H1 (cell line): ENCODE measurements around the gene TGFB2. TPM values are rescaled to one million over a fixed set of nuclear protein-coding genes. Genes with fewer than 3 reads are reported as not detected.

Experiments used
- CTCF ChIA-PET: fragments of 300-600 bp; sonication (Branson Sonifier 250); formaldehyde crosslinking; loops from one replicate; lab custom pipeline; 2021; ENCODE audit not compliant: partially characterized antibody; lab: Charles Lee
- POLR2A ChIA-PET: fragments of 300-600 bp; sonication (Branson Sonifier 250); formaldehyde crosslinking; loops from one replicate; lab custom pipeline; 2021; ENCODE audit warnings: inconsistent platforms; ENCODE audit not compliant: partially characterized antibody; lab: Charles Lee
- DNase-seq, 2 experiments: peaks; one replicate each; pipeline versions ENCODE4 v3.0.0 to v3.0.0-alpha.2; 2010 to 2022; ENCODE audit warnings: low spot score in 2 of 2, low read depth in 1 of 2, mixed read lengths in 1 of 2
- FAIRE-seq: peaks from 2 replicates; lab custom pipeline; 2011; peaks lifted over from hg19 to GRCh38; lab: Jason Lieb, UNC
- H2AFZ ChIP-seq: 2 replicates; pipeline ENCODE4 v1.8.1; 2012; ENCODE audit warnings: low read length, inconsistent platforms
- H2AK5ac ChIP-seq: 2 replicates; pipeline ENCODE4 v1.6.1; 2013; ENCODE audit warnings: low read depth, low read length
- H2BK120ac ChIP-seq: replicated peaks from 2 replicates; pipeline ENCODE3; 2013; ENCODE audit warnings: low read depth, low read length, inconsistent platforms
- H2BK12ac ChIP-seq: 2 replicates; pipeline ENCODE4 v1.6.1; 2013; ENCODE audit warnings: low read depth, low read length
- H2BK15ac ChIP-seq: 2 replicates; pipeline ENCODE4 v1.6.1; 2013; ENCODE audit warnings: low read length
- H2BK20ac ChIP-seq: 2 replicates; pipeline ENCODE4 v1.6.1; 2013; ENCODE audit warnings: low read length
- H2BK5ac ChIP-seq: 2 replicates; pipeline ENCODE4 v1.6.1; 2013; ENCODE audit warnings: low read depth, low read length
- H3K14ac ChIP-seq: 2 replicates; pipeline ENCODE4 v1.6.1; 2013; ENCODE audit warnings: inconsistent platforms; ENCODE audit not compliant: insufficient read length
- H3K18ac ChIP-seq: 2 replicates; pipeline ENCODE4 v1.6.1; 2013; ENCODE audit warnings: low read length; ENCODE audit errors: extremely low read depth
- H3K23ac ChIP-seq: 2 replicates; pipeline ENCODE4 v1.6.1; 2013; ENCODE audit warnings: inconsistent platforms; ENCODE audit not compliant: insufficient read length
- H3K23me2 ChIP-seq: 2 replicates; pipeline ENCODE4 v1.6.1; 2013; ENCODE audit warnings: low read depth, low read length
- H3K27ac ChIP-seq: 2 replicates; pipeline ENCODE4 v1.6.1; 2011; ENCODE audit warnings: low read depth, low read length, inconsistent platforms
- H3K27me3 ChIP-seq, 4 experiments: replicated peaks in 1 of 4; 1 replicate in 1 of 4; 2 replicates in 3 of 4; pipeline versions ENCODE4 v1.6.1 to v1.8.1; 2011 to 2013; ENCODE audit warnings: low read length in 3 of 4, mild to moderate bottlenecking in 3 of 4, inconsistent platforms in 2 of 4, mixed read lengths in 2 of 4, moderate library complexity in 1 of 4; ENCODE audit not compliant: control insufficient read depth in 3 of 4, insufficient read depth in 3 of 4; ENCODE audit errors: extremely low read depth in 1 of 4
- H3K36me3 ChIP-seq, 4 experiments: 2 replicates each; pipeline versions ENCODE4 v1.6.1 to v1.8.1; 2011 to 2013; ENCODE audit warnings: mild to moderate bottlenecking in 4 of 4, low read length in 3 of 4, moderate library complexity in 2 of 4, control low read depth in 1 of 4, inconsistent platforms in 1 of 4; ENCODE audit not compliant: insufficient read depth in 4 of 4, control insufficient read depth in 2 of 4
- H3K4ac ChIP-seq: replicated peaks from 2 replicates; pipeline ENCODE3; 2013; ENCODE audit warnings: low read length, low read depth, mixed read lengths, inconsistent platforms; ENCODE audit not compliant: insufficient read length
- H3K4me1 ChIP-seq, 4 experiments: replicated peaks in 1 of 4; 1 replicate in 1 of 4; 2 replicates in 3 of 4; pipeline versions ENCODE4 v1.6.1 to v1.8.1; 2011 to 2013; ENCODE audit warnings: low read length in 3 of 4, inconsistent platforms in 2 of 4, mixed read lengths in 1 of 4; ENCODE audit not compliant: insufficient read depth in 4 of 4, control insufficient read depth in 3 of 4
- H3K4me2 ChIP-seq, 2 experiments: 2 replicates each; pipeline versions ENCODE4 v1.6.1 to v1.8.1; 2011 to 2013; ENCODE audit warnings: low read depth in 2 of 2, low read length in 2 of 2, control low read depth in 1 of 2, inconsistent platforms in 1 of 2, mild to moderate bottlenecking in 1 of 2; ENCODE audit not compliant: insufficient read depth in 1 of 2
- H3K4me3 ChIP-seq, 4 experiments: fragments of 200-600, 300-600 bp in 1 of 4; sonication (generic), shearing (Covaris generic), sonication (Bioruptor Twin) in 1 of 4; 2 replicates each; pipeline versions ENCODE4 v1.5.1 to v1.8.1; 2011 to 2016; ENCODE audit warnings: low read length in 4 of 4, low read depth in 3 of 4, control low read depth in 2 of 4, inconsistent platforms in 2 of 4, mild to moderate bottlenecking in 2 of 4, mixed read lengths in 1 of 4, moderate library complexity in 1 of 4; ENCODE audit not compliant: insufficient read depth in 2 of 4; ENCODE audit errors: extremely low read depth in 1 of 4
- H3K56ac ChIP-seq: replicated peaks from 2 replicates; pipeline ENCODE3; 2013; ENCODE audit warnings: low read depth, mild to moderate bottlenecking, mixed read lengths, low read length, inconsistent platforms; ENCODE audit not compliant: insufficient read length
- H3K79me1 ChIP-seq: 2 replicates; pipeline ENCODE4 v1.6.1; 2013; ENCODE audit warnings: low read depth, low read length, control low read depth
- H3K79me2 ChIP-seq, 2 experiments: 2 replicates each; pipeline versions ENCODE4 v1.6.1 to v1.8.1; 2012 to 2013; ENCODE audit warnings: low read length in 2 of 2, mild to moderate bottlenecking in 2 of 2, inconsistent platforms in 1 of 2; ENCODE audit not compliant: insufficient read depth in 2 of 2, control insufficient read depth in 1 of 2
- H3K9ac ChIP-seq, 4 experiments: replicated peaks in 1 of 4; 1 replicate in 1 of 4; 2 replicates in 3 of 4; pipeline versions ENCODE4 v1.6.1 to v1.8.1; 2011 to 2013; ENCODE audit warnings: low read depth in 3 of 4, low read length in 3 of 4, control low read depth in 2 of 4, mild to moderate bottlenecking in 2 of 4, moderate library complexity in 2 of 4, inconsistent platforms in 1 of 4; ENCODE audit errors: extremely low read depth in 1 of 4
- H3K9me3 ChIP-seq, 2 experiments: 2 replicates each; pipeline versions ENCODE4 v1.6.1 to v1.8.1; 2012 to 2013; ENCODE audit warnings: mild to moderate bottlenecking in 2 of 2, moderate library complexity in 2 of 2, control low read depth in 1 of 2, inconsistent platforms in 1 of 2, low read depth in 1 of 2, low read length in 1 of 2, mixed read lengths in 1 of 2; ENCODE audit not compliant: insufficient read depth in 2 of 2
- H4K20me1 ChIP-seq, 2 experiments: replicated peaks in 1 of 2; 2 replicates each; pipeline versions ENCODE3 to v1.8.1; 2011 to 2013; ENCODE audit warnings: inconsistent platforms in 2 of 2, low read length in 2 of 2, mild to moderate bottlenecking in 1 of 2; ENCODE audit not compliant: insufficient read depth in 2 of 2, control insufficient read depth in 1 of 2
- H4K5ac ChIP-seq: 2 replicates; pipeline ENCODE4 v1.6.1; 2013; ENCODE audit warnings: low read length, low read depth, mixed read lengths, inconsistent platforms; ENCODE audit not compliant: insufficient read length
- H4K8ac ChIP-seq: 2 replicates; pipeline ENCODE4 v1.8.0; 2013; ENCODE audit warnings: mild to moderate bottlenecking, moderate library complexity, low read length, inconsistent platforms; ENCODE audit not compliant: insufficient read depth; ENCODE audit errors: extremely low read depth
- H4K91ac ChIP-seq: replicated peaks from 2 replicates; pipeline ENCODE3; 2013; ENCODE audit warnings: low read length, mixed read lengths, inconsistent platforms; ENCODE audit not compliant: insufficient read length
- BCL11A ChIP-seq, 2 experiments: IDR thresholded peaks; one replicate each; pipeline ENCODE4 v1.6.1; 2011; ENCODE audit warnings: low read depth in 2 of 2, low read length in 2 of 2, mild to moderate bottlenecking in 2 of 2
- GTF2F1 ChIP-seq: IDR thresholded peaks from 2 replicates; pipeline ENCODE4 v1.6.1; 2012; ENCODE audit warnings: low read depth, low read length, improper control_type of control experiment, borderline replicate concordance
- HDAC6 ChIP-seq: IDR thresholded peaks from one replicate; pipeline ENCODE4 v1.7.1; 2012; ENCODE audit warnings: low read depth, mild to moderate bottlenecking, inconsistent platforms, low read length, moderate library complexity
- KDM1A ChIP-seq: fragments of 200-600, 300-600 bp; sonication (generic); IDR thresholded peaks from 2 replicates; pipeline ENCODE4 v1.7.1; 2016; ENCODE audit warnings: mild to moderate bottlenecking, low read length, borderline replicate concordance
- KDM4A ChIP-seq: IDR thresholded peaks from one replicate; pipeline ENCODE4 v1.7.1; 2012; ENCODE audit warnings: low read depth, mild to moderate bottlenecking, moderate library complexity, low read length, inconsistent platforms; ENCODE audit not compliant: severe bottlenecking
- POLR2AphosphoS5 ChIP-seq: IDR thresholded peaks from 2 replicates; pipeline ENCODE4 v1.6.1; 2011; ENCODE audit warnings: low read depth, low read length
- RBBP5 ChIP-seq: IDR thresholded peaks from 2 replicates; pipeline ENCODE4 v1.7.1; 2012; ENCODE audit warnings: low read depth, mild to moderate bottlenecking, inconsistent platforms, low read length, moderate library complexity, borderline replicate concordance
- SIX5 ChIP-seq: IDR thresholded peaks from 2 replicates; pipeline ENCODE4 v1.6.1; 2011; ENCODE audit warnings: mild to moderate bottlenecking, low read depth, low read length
- SRF ChIP-seq: IDR thresholded peaks from 2 replicates; pipeline ENCODE4 v1.6.1; 2011; ENCODE audit warnings: mild to moderate bottlenecking, low read depth, low read length, moderate library complexity
- ZNF274 ChIP-seq: IDR thresholded peaks from 2 replicates; pipeline ENCODE4 v1.7.0; 2012; ENCODE audit warnings: low read length, borderline replicate concordance; ENCODE audit errors: extremely low read depth
- WGBS, 2 experiments: shearing (Covaris generic) in 1 of 2; methylation state at CpG; one replicate each; pipeline versions ENCODE4 v1.1.6 to v1.1.7; 2013 to 2015; ENCODE audit warnings: low lambda C conversion rate in 2 of 2, mixed read lengths in 2 of 2, inconsistent platforms in 1 of 2, low coverage in 1 of 2, missing lambda C conversion rate in 1 of 2; ENCODE audit not compliant: insufficient replicate concordance in 2 of 2, insufficient coverage in 1 of 2, insufficient read length in 1 of 2; ENCODE audit errors: extremely low coverage in 1 of 2, missing lambda C conversion rate in 1 of 2; 5-methylcytosine and 5-hydroxymethylcytosine counted together
- polyA plus RNA-seq, 7 experiments: library from polyadenylated mRNA; depleted of rRNA in 3 of 7; stranded (reverse) in 5 of 7; unstranded in 2 of 7; fragments of >200 nt in 5 of 7; fragments of 200-250 nt in 2 of 7; gene quantifications; 1 replicate in 5 of 7; 2 replicates in 1 of 7; 4 replicates in 1 of 7; pipeline versions ENCODE4 v1.2.1 to v1.2.3, GENCODE V29; 2011 to 2013; ENCODE audit warnings: missing spikeins in 2 of 7, mixed read lengths in 2 of 7
- total RNA-seq: library from RNA; stranded (reverse); fragmentation: NEBNext Ultra II Directional; extraction: Animal tissue kit (Norgen Biotek cat#: 25700); gene quantifications from 2 replicates; pipeline ENCODE4 v1.2.1, GENCODE V29; 2021
- TF ChIP-seq, protein P1 (sequence below), 3 experiments: IDR thresholded peaks; 1 replicate in 2 of 3; 2 replicates in 1 of 3; pipeline versions ENCODE4 v1.5.1 to v1.6.1; 2011; ENCODE audit warnings: low read length in 3 of 3, mild to moderate bottlenecking in 3 of 3, inconsistent platforms in 2 of 3, low read depth in 1 of 3, moderate library complexity in 1 of 3; ENCODE audit not compliant: insufficient read depth in 1 of 3; ENCODE audit errors: control extremely low read depth in 1 of 3
- TF ChIP-seq, protein P2 (sequence below): IDR thresholded peaks from 2 replicates; pipeline ENCODE4 v1.6.1; 2012; ENCODE audit warnings: inconsistent platforms

TGFB2 gene
- total and polyA plus RNA-seq, 2 of the 8 experiments (the other 6 are each of a cell fraction or from before 2014, with no cell fraction given) = 0.26 to 0.84 TPM

DNA sequence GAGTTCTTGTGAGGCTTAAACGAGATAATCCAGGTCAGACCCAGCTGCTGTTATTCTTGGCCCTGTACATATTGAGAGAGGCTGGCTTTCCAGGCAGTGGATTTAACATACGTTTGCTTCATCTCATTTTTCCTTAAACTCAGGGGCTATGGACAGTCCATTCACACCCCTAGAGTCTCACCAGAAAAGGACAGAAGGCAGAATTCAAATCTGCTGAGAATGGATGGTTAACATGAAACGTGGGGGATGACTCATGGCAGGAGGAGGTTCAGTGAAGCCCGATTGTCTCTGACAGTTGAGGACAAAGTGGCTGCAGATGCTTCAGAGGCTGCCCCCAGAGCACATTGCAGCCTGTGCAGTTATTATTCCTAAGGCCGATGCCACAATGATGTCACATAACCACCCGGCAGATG, 39.5 kb downstream of the TGFB2 start:
- no peaks in the 10 kb centered on the region for H3K79me1 ChIP-seq
- H3K4me2 ChIP-seq = no peak overlapping the region
- H2AFZ ChIP-seq = no peak overlapping the region
- no peaks in the 10 kb centered on the region for H3K9me3 ChIP-seq
- no peak overlapping the region for H3K56ac ChIP-seq
- H3K18ac ChIP-seq = no peak overlapping the region
- H3K4me3 ChIP-seq = no peak overlapping the region
- H2BK12ac ChIP-seq = no peak overlapping the region
- 75% methylated on average over 6 of the region's 6 CpGs; no CpG with 5 or more reads in 1 of the 2 experiments for WGBS, 2 experiments
- H3K27me3 ChIP-seq = no peaks in the 10 kb centered on the region
- H3K4ac ChIP-seq = no peak overlapping the region
- H4K5ac ChIP-seq = no peak overlapping the region
- H2BK120ac ChIP-seq = no peak overlapping the region
- no peak overlapping the region for H3K9ac ChIP-seq
- H3K27ac ChIP-seq = no peak overlapping the region
- no peak overlapping the region for H2AK5ac ChIP-seq
- H3K4me1 ChIP-seq = no peaks in the 10 kb centered on the region
- ChIA-PET POLR2A (no interaction called here), CTCF (interaction anchor here (0.7 kb wide), 1 partner anchor 380 kb away, joined by 3 read pairs; no protein-coding TSS in a partner anchor)
- no peaks in the 10 kb centered on the region for H3K36me3 ChIP-seq
- DNase-seq = no peak
- H2BK5ac ChIP-seq = no peak overlapping the region
- H2BK20ac ChIP-seq = no peak overlapping the region
- no peak overlapping the region for H2BK15ac ChIP-seq
- H3K79me2 ChIP-seq = no peaks in the 10 kb centered on the region
- no peak for FAIRE-seq
- no peak overlapping the region for H3K14ac ChIP-seq
- H4K20me1 ChIP-seq = no peaks in the 10 kb centered on the region
- no peak overlapping the region for H4K8ac ChIP-seq
- no peaks in the 10 kb centered on the region for H3K23me2 ChIP-seq
- no peak overlapping the region for H3K23ac ChIP-seq
- H4K91ac ChIP-seq = no peak overlapping the region
- TF ChIP-seq POLR2AphosphoS5 (no peak), KDM1A (no peak), ZNF274 (no peak), HDAC6 (no peak), KDM4A (no peak), BCL11A (IDR thresholded peaks at IDR 0.05; ENCODE audit: low read depth in 2 of 2, low read length in 2 of 2) (no peak), GTF2F1 (no peak), SIX5 (no peak), SRF (no peak), RBBP5 (no peak)
- TF ChIP-seq, protein P1, sequence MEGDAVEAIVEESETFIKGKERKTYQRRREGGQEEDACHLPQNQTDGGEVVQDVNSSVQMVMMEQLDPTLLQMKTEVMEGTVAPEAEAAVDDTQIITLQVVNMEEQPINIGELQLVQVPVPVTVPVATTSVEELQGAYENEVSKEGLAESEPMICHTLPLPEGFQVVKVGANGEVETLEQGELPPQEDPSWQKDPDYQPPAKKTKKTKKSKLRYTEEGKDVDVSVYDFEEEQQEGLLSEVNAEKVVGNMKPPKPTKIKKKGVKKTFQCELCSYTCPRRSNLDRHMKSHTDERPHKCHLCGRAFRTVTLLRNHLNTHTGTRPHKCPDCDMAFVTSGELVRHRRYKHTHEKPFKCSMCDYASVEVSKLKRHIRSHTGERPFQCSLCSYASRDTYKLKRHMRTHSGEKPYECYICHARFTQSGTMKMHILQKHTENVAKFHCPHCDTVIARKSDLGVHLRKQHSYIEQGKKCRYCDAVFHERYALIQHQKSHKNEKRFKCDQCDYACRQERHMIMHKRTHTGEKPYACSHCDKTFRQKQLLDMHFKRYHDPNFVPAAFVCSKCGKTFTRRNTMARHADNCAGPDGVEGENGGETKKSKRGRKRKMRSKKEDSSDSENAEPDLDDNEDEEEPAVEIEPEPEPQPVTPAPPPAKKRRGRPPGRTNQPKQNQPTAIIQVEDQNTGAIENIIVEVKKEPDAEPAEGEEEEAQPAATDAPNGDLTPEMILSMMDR (IDR thresholded peaks at IDR 0.05; ENCODE audit: control extremely low read depth in 1 of 3, insufficient read depth in 1 of 3, low read depth in 1 of 3, low read length in 3 of 3) = no peak
- TF ChIP-seq, protein P2, sequence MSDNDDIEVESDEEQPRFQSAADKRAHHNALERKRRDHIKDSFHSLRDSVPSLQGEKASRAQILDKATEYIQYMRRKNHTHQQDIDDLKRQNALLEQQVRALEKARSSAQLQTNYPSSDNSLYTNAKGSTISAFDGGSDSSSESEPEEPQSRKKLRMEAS = no peak
